ENCODE results near the gene ROR1. TPM values are rescaled to one million over a fixed set of nuclear protein-coding genes. Genes with fewer than 3 reads are reported as not detected.
A peak's percentile ranks its signal among the peaks of the same experiment; 100 is the strongest.
"Not testable (repeated sequence)": the region's sequence is repeated elsewhere in the genome, so short reads cannot be mapped to it uniquely, and the experiment has no call there.

ROR1 gene
- polyA plus RNA-seq, 3 donors, result 30.6 to 39.3 (median 35.7) TPM

DNA sequence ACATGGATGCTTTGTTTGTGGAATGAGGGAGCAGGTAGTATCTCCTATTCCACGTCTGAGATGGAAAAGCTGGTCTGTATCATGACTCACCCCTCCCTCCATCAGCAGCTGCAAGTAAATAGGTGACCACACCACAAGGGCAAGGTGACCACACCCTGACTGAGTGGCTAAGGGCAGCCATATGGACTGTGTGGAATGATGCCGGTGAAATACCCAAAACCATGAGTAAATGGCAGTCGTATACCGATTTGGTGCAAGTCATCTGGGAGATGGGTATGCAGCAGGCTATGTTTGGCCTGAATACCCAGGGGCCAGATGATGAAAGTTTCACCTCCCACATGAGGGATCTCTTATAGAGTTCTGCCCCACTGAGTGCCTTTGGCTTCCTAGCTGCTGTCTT, 413.8 kb downstream of the ROR1 start:
- no peak for DNase-seq (ENCODE audit: low read depth in 3 of 3, low spot score in 2 of 3)

DNA sequence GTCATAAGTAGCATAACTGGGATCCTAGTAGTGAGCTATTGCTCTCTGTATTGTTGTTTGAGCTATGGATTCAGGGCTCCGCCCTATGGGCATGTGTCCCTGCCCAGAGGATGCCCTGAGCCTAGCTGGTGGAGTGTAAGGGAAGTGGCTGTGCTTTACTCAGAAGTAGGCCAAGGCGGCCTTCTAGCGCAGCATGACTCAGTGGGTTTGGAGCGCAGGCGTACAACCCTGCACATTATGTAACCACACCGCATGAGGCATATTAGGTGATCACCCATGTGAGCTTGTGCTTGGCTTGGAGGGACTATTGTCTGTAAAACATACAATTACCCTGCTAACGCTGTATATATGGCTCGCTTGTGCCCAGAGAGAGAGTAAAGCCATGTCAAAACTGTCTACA, 418.5 kb downstream of the ROR1 start:
- no peak for DNase-seq (ENCODE audit: low read depth in 3 of 3, low spot score in 2 of 3)

- DNase-seq (ENCODE audit: low read depth in 3 of 3, low spot score in 2 of 3), result no peak
Measured at GRCh38 chr1:64194168-64195080, 420.6 kb downstream of the ROR1 start.

GRCh38 chr1:64195081-64195395, 421.2 kb downstream of the ROR1 start:
- no peak for DNase-seq (ENCODE audit: low read depth in 3 of 3, low spot score in 2 of 3)

- no peak for DNase-seq (ENCODE audit: low read depth in 3 of 3, low spot score in 2 of 3)
Measured at GRCh38 chr1:64196074-64196870, 422.5 kb downstream of the ROR1 start.

DNA sequence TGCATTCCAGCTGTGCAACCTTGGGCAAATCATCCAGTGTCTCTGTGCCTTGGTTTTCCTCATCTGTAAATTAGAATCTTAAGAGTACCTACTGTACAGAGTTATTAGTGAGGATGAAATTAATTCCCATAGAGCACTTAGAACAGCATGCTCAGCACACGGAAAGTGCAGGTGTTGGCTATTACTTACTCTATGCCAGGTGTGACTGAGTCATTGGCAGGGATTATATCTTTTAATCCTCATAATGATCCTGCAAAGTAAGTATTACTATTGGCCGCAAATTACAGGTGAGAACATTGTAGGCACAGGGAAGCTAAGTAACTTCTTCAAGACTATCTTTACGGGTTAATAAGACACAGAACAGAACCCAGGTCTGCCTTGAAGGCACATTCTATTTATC, 423.3 kb downstream of the ROR1 start:
- DNase-seq (ENCODE audit: low read depth in 3 of 3, low spot score in 2 of 3), result no peak

- DNase-seq (ENCODE audit: low read depth in 3 of 3, low spot score in 2 of 3), result no peak
Measured at GRCh38 chr1:64199154-64199553, 425.3 kb downstream of the ROR1 start.

DNA sequence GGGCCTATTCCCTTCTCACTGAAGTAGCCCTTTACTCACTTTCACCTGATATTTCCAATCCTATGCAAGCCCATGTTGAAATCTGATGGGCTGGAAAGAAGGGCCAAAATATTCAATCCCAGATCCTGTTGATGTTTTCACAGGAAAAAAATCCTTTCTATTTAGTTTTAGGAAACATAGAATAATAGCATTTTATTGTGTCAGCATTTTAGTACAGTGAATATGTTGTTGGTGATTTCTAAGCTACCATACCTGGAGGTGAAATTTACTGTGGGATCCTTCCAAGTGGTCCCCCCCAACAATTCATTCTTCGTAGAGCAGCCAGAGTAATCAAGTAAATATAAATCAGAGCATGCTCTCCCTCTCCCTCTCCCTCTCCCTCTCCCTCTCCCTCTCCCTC, 426.2 kb downstream of the ROR1 start:
- no peak for DNase-seq (ENCODE audit: low read depth in 3 of 3, low spot score in 2 of 3)

GRCh38 chr1:64203420-64203819, 429.6 kb downstream of the ROR1 start, which contains the start of gene UBE2U:
Gene UBE2U, plus strand, starts transcription at chr1:64203623. Its CDS starts 428 bp downstream, at chr1:64204051.
- DNase-seq (ENCODE audit: low read depth in 3 of 3, low spot score in 2 of 3), result no peak

- no peak for DNase-seq (ENCODE audit: low read depth in 3 of 3, low spot score in 2 of 3)
Measured at GRCh38 chr1:64209221-64209620, 435.4 kb downstream of the ROR1 start.

- DNase-seq (ENCODE audit: low read depth in 3 of 3, low spot score in 2 of 3), result no peak
Measured at GRCh38 chr1:64212031-64212430, 438.2 kb downstream of the ROR1 start.

GRCh38 chr1:64215576-64215975, 441.8 kb downstream of the ROR1 start:
- peak in 1 of 3 donors; percentile 30 for DNase-seq (ENCODE audit: low read depth in 3 of 3, low spot score in 2 of 3)

DNA sequence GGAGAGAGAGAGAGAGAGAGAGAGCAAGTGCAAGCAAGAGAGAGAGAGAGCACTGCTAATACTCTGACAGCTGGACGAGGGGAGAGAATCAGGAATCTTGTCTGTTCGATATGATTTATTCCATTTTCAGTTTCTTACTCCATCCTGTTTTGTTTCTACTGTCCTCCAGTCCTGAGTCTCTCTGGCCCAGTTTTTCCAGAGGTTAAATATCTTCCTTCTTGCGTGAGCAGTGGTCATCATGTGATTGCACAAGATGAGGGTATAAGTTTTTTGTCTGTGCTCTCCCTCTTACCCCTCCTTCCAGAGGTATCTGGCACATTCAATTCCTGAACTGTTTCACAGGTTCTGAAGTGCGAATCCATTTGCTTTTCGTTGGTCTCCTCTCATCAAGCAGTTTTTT, 446.4 kb downstream of the ROR1 start:
- DNase-seq (ENCODE audit: low read depth in 3 of 3, low spot score in 2 of 3), result no peak

GRCh38 chr1:64223329-64224151, 449.7 kb downstream of the ROR1 start:
- no peak for DNase-seq (ENCODE audit: low read depth in 3 of 3, low spot score in 2 of 3)

DNA sequence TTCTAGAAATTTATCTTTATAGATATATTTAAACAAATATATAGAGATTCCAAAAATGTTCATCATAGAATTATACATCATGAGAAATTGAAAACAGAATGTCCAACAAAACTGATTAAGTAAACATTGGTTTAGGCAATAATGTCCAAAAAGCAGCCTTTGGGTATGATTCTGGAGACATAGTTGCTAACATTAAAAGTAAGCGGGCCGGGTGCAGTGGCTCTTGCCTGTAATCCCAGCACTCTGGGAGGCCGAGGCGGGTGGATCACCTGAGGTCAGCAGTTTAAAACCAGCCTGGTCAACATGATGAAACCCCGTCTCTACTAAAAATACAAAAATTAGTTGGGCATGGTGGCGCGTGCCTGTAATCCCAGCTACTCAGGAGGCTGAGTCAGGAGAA, 450.4 kb downstream of the ROR1 start:
- DNase-seq (ENCODE audit: low read depth in 3 of 3, low spot score in 2 of 3), result not testable (repeated sequence)

GRCh38 chr1:64228167-64228957, 454.5 kb downstream of the ROR1 start:
- no peak for DNase-seq (ENCODE audit: low read depth in 3 of 3, low spot score in 2 of 3)

GRCh38 chr1:64229307-64229706, 455.5 kb downstream of the ROR1 start:
- no peak for DNase-seq (ENCODE audit: low read depth in 3 of 3, low spot score in 2 of 3)

Measured in right renal cortex interstitium (tissue), 3 donors.